CD4-positive, alpha-beta memory T cell (primary cell): ENCODE data around the gene LDLRAD4. TPM values are rescaled to one million over a fixed set of nuclear protein-coding genes. Genes with fewer than 3 reads are reported as not detected.

ENCODE experiments used
- CTCF ChIA-PET: fragments of 350-600 bp; sonication (Branson Sonifier 250); formaldehyde crosslinking; loops from one replicate; lab custom pipeline; 2021; ENCODE audit warnings: inconsistent platforms; ENCODE audit not compliant: partially characterized antibody; lab: Charles Lee
- POLR2A ChIA-PET: fragments of 350-600 bp; sonication (Branson Sonifier 250); formaldehyde crosslinking; loops from one replicate; lab custom pipeline; 2021; ENCODE audit not compliant: partially characterized antibody; lab: Charles Lee
- DNase-seq, 5 donors: peaks; one replicate each; pipeline versions ENCODE4 v3.0.0 to v3.0.0-alpha.2; 2020 to 2022; ENCODE audit warnings: mixed read lengths in 1 of 5
- H3K27ac ChIP-seq: one replicate; pipeline ENCODE4 v1.7.0; 2013; ENCODE audit warnings: low read depth, low read length
- H3K27me3 ChIP-seq: 2 replicates; pipeline ENCODE4 v1.7.0; 2013; ENCODE audit warnings: mild to moderate bottlenecking, low read length, moderate library complexity; ENCODE audit not compliant: insufficient read depth
- H3K36me3 ChIP-seq: 2 replicates; pipeline ENCODE4 v1.7.0; 2013; ENCODE audit warnings: mild to moderate bottlenecking, low read length, moderate library complexity; ENCODE audit not compliant: insufficient read depth
- H3K4me1 ChIP-seq: 2 replicates; pipeline ENCODE4 v1.7.0; 2013; ENCODE audit warnings: mild to moderate bottlenecking, low read length, moderate library complexity; ENCODE audit not compliant: insufficient read depth
- H3K4me3 ChIP-seq, 2 donors: one replicate each; pipeline ENCODE4 v1.7.0; 2013; ENCODE audit warnings: low read length in 2 of 2, mild to moderate bottlenecking in 1 of 2
- H3K9me3 ChIP-seq, 2 donors: one replicate each; pipeline ENCODE4 v1.7.0; 2013; ENCODE audit warnings: low read length in 2 of 2, control low read depth in 1 of 2; ENCODE audit not compliant: control insufficient read depth in 1 of 2
- H3K27ac Mint-ChIP-seq, 7 donors: one replicate each; pipeline ENCODE4 v1.8.0; 2020 to 2021; ENCODE audit warnings: mixed read lengths in 7 of 7, mild to moderate bottlenecking in 6 of 7, inconsistent platforms in 3 of 7, moderate library complexity in 3 of 7
- H3K27me3 Mint-ChIP-seq, 2 donors: one replicate each; pipeline ENCODE4 v1.8.0; 2020 to 2021; ENCODE audit warnings: mixed read lengths in 2 of 2
- H3K36me3 Mint-ChIP-seq, 2 donors: one replicate each; pipeline ENCODE4 v1.8.0; 2020 to 2021; ENCODE audit warnings: mixed read lengths in 2 of 2, inconsistent platforms in 1 of 2, mild to moderate bottlenecking in 1 of 2
- H3K4me1 Mint-ChIP-seq, 4 donors: one replicate each; pipeline ENCODE4 v1.8.0; 2020 to 2021; ENCODE audit warnings: mixed read lengths in 4 of 4, mild to moderate bottlenecking in 1 of 4
- H3K4me3 Mint-ChIP-seq, 8 donors: one replicate each; pipeline ENCODE4 v1.8.0; 2020 to 2021; ENCODE audit warnings: mixed read lengths in 8 of 8, mild to moderate bottlenecking in 7 of 8, moderate library complexity in 6 of 8, inconsistent platforms in 3 of 8
- H3K9me3 Mint-ChIP-seq, 8 donors: one replicate each; pipeline ENCODE4 v1.8.0; 2020 to 2021; ENCODE audit warnings: mixed read lengths in 8 of 8, mild to moderate bottlenecking in 5 of 8, inconsistent platforms in 3 of 8, moderate library complexity in 1 of 8
- intact Hi-C: fragments of 100-400 bp; cut with micrococcal nuclease; formaldehyde crosslinking; loops from one replicate; pipeline ENCODE4 v1.15.1; 2023
- polyA plus RNA-seq, 2 donors: library from polyadenylated mRNA; unstranded; fragments of 300-500 nt; fragmentation: Illumina TruSeq; gene quantifications; one replicate each; pipeline ENCODE4 v1.2.3, GENCODE V29; 2021
- total RNA-seq, 2 experiments: library from RNA; stranded (reverse); gene quantifications; one replicate each; pipeline ENCODE4 v1.2.3, GENCODE V29; 2021

The LDLRAD4 gene
- total and polyA plus RNA-seq, 4 experiments from 2014 or later = 17.4 to 63.0 (median 36.6) TPM

GRCh38 chr18:13436576-13436975 lies 218.0 kb downstream of the LDLRAD4 start:
- Mint-ChIP-seq H3K9me3 (no peaks in the 10 kb centered on the region), H3K36me3 (peaks cover 0 to 5% of the 10 kb centered on the region in 2 donors), H3K4me3 (peak overlapping the region; percentile 73 to 91 (median 81)), H3K27me3 (no peaks in the 10 kb centered on the region), H3K4me1 (peaks cover 36 to 58% (median 50%) of the 10 kb centered on the region in 4 donors), H3K27ac (peak overlapping the region; percentile 94 to 97 (median 95))
- ChIA-PET POLR2A (interaction anchor here (1.0 to 3.4 kb wide), 7 partner anchors 8 to 163 kb away, joined by 3 to 21 read pairs (median 4); no protein-coding TSS in a partner anchor), CTCF (interaction anchor here (0.7 to 4.1 kb wide), 6 partner anchors 27 to 220 kb away, joined by 3 to 22 read pairs (median 4); no protein-coding TSS in a partner anchor)
- no peaks in the 10 kb centered on the region for H3K9me3 ChIP-seq
- H3K4me3 ChIP-seq = no peak overlapping the region
- no peaks in the 10 kb centered on the region for H3K36me3 ChIP-seq
- H3K27ac ChIP-seq = peak overlapping the region; percentile 53
- DNase-seq = peak; percentile 51 to 69 (median 68)
- peaks cover 50% of the 10 kb centered on the region for H3K4me1 ChIP-seq
- H3K27me3 ChIP-seq = no peaks in the 10 kb centered on the region
- intact Hi-C loops = loop anchor here (1.0 to 2.0 kb wide), 3 partner anchors 28 to 220 kb away; no protein-coding TSS in a partner anchor

- no peaks in the 10 kb centered on the region for H3K36me3 ChIP-seq
- H3K36me3 Mint-ChIP-seq = peaks cover 0 to 5% of the 10 kb centered on the region in 2 donors
- peak overlapping the region; percentile 73 to 91 (median 81) for H3K4me3 Mint-ChIP-seq
- no peaks in the 10 kb centered on the region for H3K9me3 Mint-ChIP-seq
- H3K4me3 ChIP-seq = no peak overlapping the region
- H3K27me3 Mint-ChIP-seq = no peaks in the 10 kb centered on the region
- CTCF ChIA-PET = interaction anchor here (0.7 to 4.1 kb wide), 7 partner anchors 27 to 221 kb away, joined by 3 to 22 read pairs (median 4); no protein-coding TSS in a partner anchor
- peak overlapping the region; percentile 94 to 97 (median 95) for H3K27ac Mint-ChIP-seq
- H3K4me1 Mint-ChIP-seq = peaks cover 37 to 58% (median 49%) of the 10 kb centered on the region in 4 donors
- H3K27ac ChIP-seq = peak overlapping the region; percentile 53
- peak in 1 of 5 donors; percentile 12 for DNase-seq
- H3K27me3 ChIP-seq = no peaks in the 10 kb centered on the region
- POLR2A ChIA-PET = interaction anchor here (1.0 to 3.4 kb wide), 8 partner anchors 9 to 164 kb away, joined by 3 to 21 read pairs (median 5); no protein-coding TSS in a partner anchor
- H3K4me1 ChIP-seq = peaks cover 50% of the 10 kb centered on the region
- intact Hi-C loops = loop anchor here (2.0 kb wide), 2 partner anchors 28 to 60 kb away; no protein-coding TSS in a partner anchor
- H3K9me3 ChIP-seq = no peaks in the 10 kb centered on the region
Observed at GRCh38 chr18:13437034-13437433, 218.5 kb downstream of the LDLRAD4 start.

DNA sequence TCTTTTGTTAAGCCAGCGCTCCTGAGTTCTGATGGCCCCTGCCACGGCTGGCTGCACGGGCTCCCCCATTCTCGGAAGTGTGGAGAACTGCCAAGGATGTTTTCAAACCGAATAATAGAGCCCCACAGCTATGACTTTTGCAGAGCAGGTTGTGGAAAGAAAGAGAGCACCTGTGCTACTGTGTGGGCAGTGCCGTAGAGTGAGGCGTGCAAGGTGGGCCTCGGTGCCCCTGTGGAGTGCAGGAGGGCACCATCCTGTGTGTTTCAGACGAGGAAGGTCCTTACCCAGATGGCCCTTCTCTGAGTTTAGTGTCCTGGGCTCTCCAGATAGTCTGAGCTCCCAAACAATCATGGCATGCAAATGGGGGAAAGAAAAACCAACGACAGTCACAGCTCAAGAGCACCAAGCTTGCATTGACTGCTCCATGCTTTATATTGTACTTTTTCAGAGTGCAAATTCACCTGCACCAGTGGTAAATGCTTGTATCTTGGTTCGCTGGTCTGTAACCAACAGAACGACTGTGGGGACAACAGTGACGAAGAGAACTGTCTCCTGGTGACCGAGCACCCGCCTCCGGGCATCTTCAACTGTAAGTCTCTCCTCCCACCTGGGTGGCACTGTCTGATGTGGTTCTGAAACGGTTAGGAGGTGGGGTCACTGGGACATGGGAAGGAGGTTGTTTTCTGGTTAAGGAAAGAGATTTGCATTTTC lies 219.4 kb downstream of the LDLRAD4 start:
- Histone ChIP-seq H3K27ac (peak overlapping the region; percentile 53), H3K4me1 (peaks cover 50% of the 10 kb centered on the region), H3K9me3 (no peaks in the 10 kb centered on the region), H3K36me3 (no peaks in the 10 kb centered on the region), H3K27me3 (no peaks in the 10 kb centered on the region), H3K4me3 (peak overlapping the region in 1 of 2 donors; percentile 37)
- intact Hi-C loops = loop anchor here (2.0 kb wide), 2 partner anchors 27 to 61 kb away; no protein-coding TSS in a partner anchor
- POLR2A ChIA-PET = interaction anchor here (1.0 to 2.9 kb wide), 6 partner anchors 17 to 222 kb away, joined by 3 to 17 read pairs (median 4); no protein-coding TSS in a partner anchor
- Mint-ChIP-seq H3K4me1 (peaks cover 39 to 58% (median 48%) of the 10 kb centered on the region in 4 donors), H3K27me3 (no peaks in the 10 kb centered on the region), H3K4me3 (peak overlapping the region; percentile 75 to 91 (median 81)), H3K9me3 (no peaks in the 10 kb centered on the region), H3K36me3 (peaks cover 0 to 5% of the 10 kb centered on the region in 2 donors), H3K27ac (peak overlapping the region; percentile 94 to 97 (median 95))
- CTCF ChIA-PET = interaction anchor here (0.7 to 2.2 kb wide), 7 partner anchors 22 to 222 kb away, joined by 3 to 12 read pairs (median 3); no protein-coding TSS in a partner anchor
- DNase-seq = peak; percentile 56 to 72 (median 63)

GRCh38 chr18:13438507-13439056 lies 220.0 kb downstream of the LDLRAD4 start:
- ChIA-PET POLR2A (interaction anchor here (1.0 to 2.9 kb wide), 6 partner anchors 17 to 222 kb away, joined by 3 to 17 read pairs (median 4); no protein-coding TSS in a partner anchor), CTCF (interaction anchor here (0.7 to 2.2 kb wide), 5 partner anchors 22 to 223 kb away, joined by 3 to 12 read pairs (median 3); no protein-coding TSS in a partner anchor)
- Mint-ChIP-seq H3K9me3 (no peaks in the 10 kb centered on the region), H3K27me3 (no peaks in the 10 kb centered on the region), H3K36me3 (peaks cover 0 to 5% of the 10 kb centered on the region in 2 donors), H3K4me1 (peaks cover 43 to 58% (median 51%) of the 10 kb centered on the region in 4 donors), H3K27ac (peak overlapping the region; percentile 94 to 97 (median 95)), H3K4me3 (peak overlapping the region; percentile 75 to 91 (median 81))
- Histone ChIP-seq H3K4me1 (peaks cover 50% of the 10 kb centered on the region), H3K27ac (peak overlapping the region; percentile 53), H3K27me3 (no peaks in the 10 kb centered on the region), H3K9me3 (no peaks in the 10 kb centered on the region), H3K36me3 (no peaks in the 10 kb centered on the region), H3K4me3 (peak overlapping the region in 1 of 2 donors; percentile 37)
- DNase-seq = no peak
- intact Hi-C loops = no loop called here

GRCh38 chr18:13439461-13439860 lies 220.9 kb downstream of the LDLRAD4 start:
- H3K27me3 Mint-ChIP-seq = no peaks in the 10 kb centered on the region
- H3K9me3 Mint-ChIP-seq = no peaks in the 10 kb centered on the region
- Histone ChIP-seq H3K9me3 (no peaks in the 10 kb centered on the region), H3K36me3 (no peaks in the 10 kb centered on the region), H3K27ac (no peak overlapping the region), H3K4me1 (peaks cover 50% of the 10 kb centered on the region), H3K27me3 (no peaks in the 10 kb centered on the region), H3K4me3 (no peak overlapping the region)
- intact Hi-C loops = no loop called here
- ChIA-PET POLR2A (no interaction called here), CTCF (interaction anchor here (0.9 to 2.2 kb wide), 2 partner anchors 96 to 224 kb away, joined by 3 to 12 read pairs; no protein-coding TSS in a partner anchor)
- peaks cover 45 to 64% (median 53%) of the 10 kb centered on the region in 4 donors for H3K4me1 Mint-ChIP-seq
- H3K4me3 Mint-ChIP-seq = peak overlapping the region in 3 of 8 donors; percentile 10 to 53 (median 10)
- peaks cover 0 to 5% of the 10 kb centered on the region in 2 donors for H3K36me3 Mint-ChIP-seq
- no peak for DNase-seq
- H3K27ac Mint-ChIP-seq = peak overlapping the region in 4 of 7 donors; percentile 11 to 95 (median 52)

GRCh38 chr18:13440277-13441248 lies 222.0 kb downstream of the LDLRAD4 start:
- Histone ChIP-seq H3K27ac (no peak overlapping the region), H3K4me1 (peaks cover 42% of the 10 kb centered on the region), H3K36me3 (no peaks in the 10 kb centered on the region), H3K4me3 (no peak overlapping the region), H3K9me3 (no peaks in the 10 kb centered on the region), H3K27me3 (no peaks in the 10 kb centered on the region)
- no peak for DNase-seq
- no peaks in the 10 kb centered on the region for H3K27me3 Mint-ChIP-seq
- ChIA-PET CTCF (no interaction called here), POLR2A (interaction anchor here (0.6 kb wide), 1 partner anchor 15 kb away, joined by 3 read pairs; no protein-coding TSS in a partner anchor)
- peaks cover 44 to 63% (median 48%) of the 10 kb centered on the region in 4 donors for H3K4me1 Mint-ChIP-seq
- peaks cover 0 to 5% of the 10 kb centered on the region in 2 donors for H3K36me3 Mint-ChIP-seq
- H3K27ac Mint-ChIP-seq = peak overlapping the region in 3 of 7 donors; percentile 13 to 45 (median 38)
- no peaks in the 10 kb centered on the region for H3K9me3 Mint-ChIP-seq
- H3K4me3 Mint-ChIP-seq = no peak overlapping the region
- intact Hi-C loops = no loop called here
